Ascending aorta (tissue), 2 donors: ENCODE data around the gene COA5. TPM values are rescaled to one million over a fixed set of nuclear protein-coding genes. Genes with fewer than 3 reads are reported as not detected.

Experiments used
- DNase-seq, 2 donors: peaks; one replicate each; pipeline ENCODE4 v3.0.0-alpha.2; 2019; ENCODE audit warnings: low spot score in 2 of 2
- H3K27ac ChIP-seq, 2 donors: fragments of 200-600 bp; sonication (generic); one replicate each; pipeline ENCODE4 v1.5.1; 2016 to 2017; ENCODE audit warnings: mild to moderate bottlenecking in 1 of 2
- H3K27me3 ChIP-seq: fragments of 200-600 bp; sonication (generic); one replicate; pipeline ENCODE4 v1.5.1; 2017
- H3K36me3 ChIP-seq, 2 donors: fragments of 200-600 bp; sonication (generic); one replicate each; pipeline ENCODE4 v1.5.1; 2016
- H3K4me1 ChIP-seq, 2 donors: fragments of 200-600 bp; sonication (generic); one replicate each; pipeline ENCODE4 v1.5.1; 2016 to 2017; ENCODE audit warnings: mild to moderate bottlenecking in 1 of 2
- H3K4me3 ChIP-seq, 2 donors: fragments of 200-600 bp; sonication (generic); one replicate each; pipeline ENCODE4 v1.5.1; 2016 to 2017; ENCODE audit warnings: mild to moderate bottlenecking in 1 of 2
- H3K9me3 ChIP-seq, 2 donors: fragments of 200-600 bp; sonication (generic); one replicate each; pipeline ENCODE4 v1.5.1; 2016
- intact Hi-C: fragments of 100-400 bp; cut with DNase I; formaldehyde crosslinking; loops from one replicate; pipeline ENCODE4 v1.15.1; 2023
- total RNA-seq: library from RNA; depleted of rRNA; stranded (reverse); fragments of >200 nt; gene quantifications from one replicate; pipeline ENCODE4 v1.1.0, GENCODE V29; 2016
- TF ChIP-seq, protein P1 (sequence below), 3 experiments: fragments of 200-600 bp in 2 of 3; fragments of 450-650 bp in 1 of 3; sonication (generic) in 2 of 3; IDR thresholded peaks; one replicate each; pipeline ENCODE4 v1.5.1; 2016 to 2019; ENCODE audit warnings: antibody characterized with exemption in 3 of 3, mild to moderate bottlenecking in 1 of 3, moderate library complexity in 1 of 3

COA5 gene
- total RNA-seq, 1 donor from 2014 or later = 86.3 TPM

DNA sequence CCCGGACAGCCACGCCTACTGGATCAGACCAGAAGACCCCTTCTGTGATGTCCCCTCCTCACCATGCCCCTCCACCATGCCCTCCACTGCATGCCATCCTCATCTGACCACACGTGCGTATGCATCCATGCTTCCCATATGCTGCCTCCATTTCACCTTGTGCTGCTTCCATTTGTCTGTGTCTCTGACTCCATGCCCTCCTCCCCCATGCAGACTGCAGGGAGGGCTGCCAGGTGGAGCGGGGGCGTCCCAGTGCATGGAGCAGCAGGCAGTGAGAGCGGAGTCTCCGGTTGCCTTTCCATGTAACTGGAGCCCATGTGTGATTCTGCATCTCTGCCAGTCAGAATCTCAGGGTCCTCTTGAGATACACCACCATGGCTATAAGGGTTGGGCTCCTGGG, 52.6 kb downstream of the COA5 start:
- intact Hi-C loops = no loop called here
- Histone ChIP-seq H3K9me3 (no peaks in the 10 kb centered on the region), H3K27me3 (no peaks in the 10 kb centered on the region), H3K36me3 (peaks cover 31 to 49% of the 10 kb centered on the region in 2 donors), H3K4me3 (no peak overlapping the region), H3K4me1 (peaks cover 0 to 3% of the 10 kb centered on the region in 2 donors), H3K27ac (no peak overlapping the region)
- TF ChIP-seq, protein P1, sequence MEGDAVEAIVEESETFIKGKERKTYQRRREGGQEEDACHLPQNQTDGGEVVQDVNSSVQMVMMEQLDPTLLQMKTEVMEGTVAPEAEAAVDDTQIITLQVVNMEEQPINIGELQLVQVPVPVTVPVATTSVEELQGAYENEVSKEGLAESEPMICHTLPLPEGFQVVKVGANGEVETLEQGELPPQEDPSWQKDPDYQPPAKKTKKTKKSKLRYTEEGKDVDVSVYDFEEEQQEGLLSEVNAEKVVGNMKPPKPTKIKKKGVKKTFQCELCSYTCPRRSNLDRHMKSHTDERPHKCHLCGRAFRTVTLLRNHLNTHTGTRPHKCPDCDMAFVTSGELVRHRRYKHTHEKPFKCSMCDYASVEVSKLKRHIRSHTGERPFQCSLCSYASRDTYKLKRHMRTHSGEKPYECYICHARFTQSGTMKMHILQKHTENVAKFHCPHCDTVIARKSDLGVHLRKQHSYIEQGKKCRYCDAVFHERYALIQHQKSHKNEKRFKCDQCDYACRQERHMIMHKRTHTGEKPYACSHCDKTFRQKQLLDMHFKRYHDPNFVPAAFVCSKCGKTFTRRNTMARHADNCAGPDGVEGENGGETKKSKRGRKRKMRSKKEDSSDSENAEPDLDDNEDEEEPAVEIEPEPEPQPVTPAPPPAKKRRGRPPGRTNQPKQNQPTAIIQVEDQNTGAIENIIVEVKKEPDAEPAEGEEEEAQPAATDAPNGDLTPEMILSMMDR (IDR thresholded peaks at IDR 0.05) = no peak
- no peak for DNase-seq

DNA sequence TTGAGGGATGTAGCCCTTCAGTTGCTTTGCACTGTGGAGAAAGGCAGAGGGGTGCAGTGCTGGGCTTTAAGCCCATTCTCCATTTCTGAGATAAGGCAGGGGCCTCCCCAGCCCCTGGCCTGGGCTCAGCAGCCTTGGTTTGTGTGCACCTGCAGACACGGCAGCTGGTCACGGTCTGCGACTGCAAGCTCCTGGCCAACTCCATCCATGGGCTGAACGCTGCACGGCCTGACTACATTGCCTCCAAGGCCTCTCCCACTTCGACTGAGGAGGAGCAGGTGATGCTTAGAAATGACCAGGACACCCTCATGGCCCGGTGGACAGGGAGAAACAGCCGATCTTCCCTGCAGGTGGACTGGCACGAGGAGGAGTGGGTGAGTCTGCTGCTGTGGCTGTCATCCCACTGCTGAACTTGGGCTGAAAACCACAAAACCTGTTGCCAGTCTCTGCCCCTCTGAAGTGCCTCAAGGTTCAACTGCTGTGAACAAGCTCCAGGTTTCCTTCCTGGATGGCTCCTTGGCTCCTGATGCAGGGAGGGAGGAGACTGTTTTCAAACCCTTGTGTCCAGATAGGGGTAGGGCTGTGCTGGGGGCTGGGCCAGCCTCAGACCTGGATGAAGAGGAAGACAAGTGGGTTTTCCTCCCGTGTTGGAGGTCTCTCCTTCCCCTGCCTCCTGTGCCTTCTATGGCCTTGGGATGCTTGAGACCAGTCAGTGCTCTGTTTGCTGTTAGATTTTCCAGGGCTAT, 54.0 kb downstream of the COA5 start:
- no peak for DNase-seq

DNA sequence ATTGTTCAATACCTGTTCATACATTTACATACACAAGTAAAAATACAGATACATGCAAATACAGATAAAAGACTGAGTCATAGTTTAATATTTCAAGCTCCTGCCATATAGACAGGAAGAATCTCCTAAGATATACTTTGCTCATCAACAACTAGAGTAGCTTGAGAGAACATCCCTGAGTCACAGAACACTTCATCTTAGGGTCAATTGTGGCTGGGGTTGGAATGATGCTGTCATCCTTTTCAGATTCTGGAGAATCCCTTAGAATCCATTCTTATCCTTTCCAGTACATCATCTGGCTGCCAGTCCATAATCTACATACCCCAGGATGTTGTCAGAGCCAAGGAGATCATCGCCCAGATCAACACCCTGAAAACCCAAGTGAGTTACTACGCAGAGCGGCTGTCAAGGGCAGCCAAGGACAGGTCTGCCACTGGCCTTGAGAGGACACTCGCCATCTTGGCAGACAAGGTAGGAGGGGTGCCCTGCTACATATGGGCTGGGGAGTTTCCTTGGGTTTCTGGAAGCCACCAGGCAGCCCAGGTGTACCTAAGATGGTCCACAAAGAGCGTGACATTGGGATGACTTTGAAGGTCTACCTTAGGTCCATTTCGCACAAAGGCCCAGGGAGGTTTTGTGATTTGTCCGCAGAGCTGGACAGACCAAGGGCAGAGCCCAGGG, 55.7 kb downstream of the COA5 start:
- intact Hi-C loops = no loop called here
- Histone ChIP-seq H3K4me1 (no peaks in the 10 kb centered on the region), H3K9me3 (no peaks in the 10 kb centered on the region), H3K27me3 (no peaks in the 10 kb centered on the region), H3K27ac (no peak overlapping the region), H3K4me3 (no peak overlapping the region), H3K36me3 (peaks cover 44 to 71% of the 10 kb centered on the region in 2 donors)
- no peak for DNase-seq
- TF ChIP-seq, protein P1 (IDR thresholded peaks at IDR 0.05) = no peak

More for the DNA sequence above, 54.0 kb downstream of the COA5 start:
- intact Hi-C loops = no loop called here
- H3K27ac ChIP-seq = no peak overlapping the region
- peaks cover 38 to 57% of the 10 kb centered on the region in 2 donors for H3K36me3 ChIP-seq
- TF ChIP-seq, protein P1 (IDR thresholded peaks at IDR 0.05) = no peak
- H3K27me3 ChIP-seq = no peaks in the 10 kb centered on the region
- H3K4me1 ChIP-seq = no peaks in the 10 kb centered on the region
- no peaks in the 10 kb centered on the region for H3K9me3 ChIP-seq
- no peak overlapping the region for H3K4me3 ChIP-seq

DNA sequence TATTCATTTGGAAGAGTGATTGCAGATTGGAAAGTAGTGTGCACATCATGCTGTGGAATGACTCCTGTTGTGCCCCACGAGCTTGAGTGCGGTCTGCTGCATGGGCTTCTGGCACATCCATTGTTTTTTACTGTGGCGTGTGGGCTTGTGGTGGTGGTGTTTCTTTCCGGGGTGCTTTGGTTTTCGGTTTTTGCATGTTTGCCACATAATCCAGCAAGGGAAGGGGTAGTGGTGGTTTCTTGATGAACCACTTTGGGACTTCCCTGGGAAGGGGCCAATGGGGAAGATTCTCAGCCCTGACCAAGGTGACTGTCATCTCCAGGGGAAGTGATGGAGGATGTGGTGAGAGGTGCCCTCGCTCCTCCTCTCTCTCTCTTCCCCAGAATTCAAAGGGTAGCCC, 57.0 kb downstream of the COA5 start:
- H3K36me3 ChIP-seq = peaks cover 49 to 77% of the 10 kb centered on the region in 2 donors
- no peak overlapping the region for H3K27ac ChIP-seq
- H3K4me3 ChIP-seq = no peak overlapping the region

DNA sequence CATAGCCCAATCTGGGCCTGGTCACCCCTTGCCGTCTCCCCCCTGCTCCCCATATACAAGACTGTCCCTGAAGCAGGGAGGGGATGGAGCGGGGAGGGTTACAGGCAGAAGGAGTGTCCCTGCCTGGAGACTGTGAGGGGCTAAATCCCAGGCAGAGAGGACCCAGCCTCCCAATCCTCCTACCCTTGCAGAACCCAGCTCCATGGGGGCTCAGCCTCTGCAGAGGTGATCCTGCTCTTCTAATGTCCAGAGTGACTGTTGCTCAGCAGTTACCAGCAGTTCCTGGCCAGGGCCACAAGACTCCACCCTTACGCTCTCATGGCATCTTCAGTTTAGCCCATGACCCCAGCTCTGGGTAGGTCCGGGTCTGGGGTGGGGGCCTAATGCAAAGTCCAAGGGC, 58.1 kb downstream of the COA5 start:
- intact Hi-C loops = no loop called here
- H3K4me3 ChIP-seq = no peak overlapping the region
- no peak for DNase-seq
- H3K27me3 ChIP-seq = no peaks in the 10 kb centered on the region
- no peak overlapping the region for H3K27ac ChIP-seq
- H3K36me3 ChIP-seq = peaks cover 52 to 77% of the 10 kb centered on the region in 2 donors
- TF ChIP-seq, protein P1 (IDR thresholded peaks at IDR 0.05) = no peak
- no peaks in the 10 kb centered on the region for H3K4me1 ChIP-seq
- H3K9me3 ChIP-seq = no peaks in the 10 kb centered on the region

More for the DNA sequence above, 57.0 kb downstream of the COA5 start:
- DNase-seq = no peak
- Histone ChIP-seq H3K4me1 (no peaks in the 10 kb centered on the region), H3K27me3 (no peaks in the 10 kb centered on the region), H3K9me3 (no peaks in the 10 kb centered on the region)
- TF ChIP-seq, protein P1 (IDR thresholded peaks at IDR 0.05) = no peak
- intact Hi-C loops = no loop called here

Other genes with a start within 250 kb of the COA5 start
- 52.8 TPM for gene INPP4A, start 163.7 kb downstream of the COA5 start, total RNA-seq
- gene UNC50, start 77 bp upstream of the COA5 start, total RNA-seq = 34.4 TPM
- gene MGAT4A, start 122.6 kb upstream of the COA5 start, total RNA-seq = 8.0 TPM